ENCODE data around the gene MUC5B. TPM values are rescaled to one million over a fixed set of nuclear protein-coding genes. Genes with fewer than 3 reads are reported as not detected.

Gene MUC5B
- total RNA-seq, 1 experiment from 2014 or later: 1.6 TPM

- no peak for TF ChIP-seq AR (CRISPR knock-in tag; IDR thresholded peaks at IDR 0.05)
- no peak for TF ChIP-seq MYBL2 (CRISPR knock-in tag; IDR thresholded peaks at IDR 0.05)
- TF ChIP-seq JAZF1 (CRISPR knock-in tag; IDR thresholded peaks at IDR 0.05): no peak
- TF ChIP-seq ZNF263 (CRISPR knock-in tag; IDR thresholded peaks at IDR 0.05; ENCODE audit: low read depth): no peak
- no peak for TF ChIP-seq MLX (CRISPR knock-in tag; IDR thresholded peaks at IDR 0.05)
- TF ChIP-seq PREB (CRISPR knock-in tag; IDR thresholded peaks at IDR 0.05; ENCODE audit: borderline replicate concordance): no peak
- TF ChIP-seq ZNF532 (CRISPR knock-in tag; IDR thresholded peaks at IDR 0.05; ENCODE audit: borderline replicate concordance): no peak
- no peak for TF ChIP-seq ZNF219 (CRISPR knock-in tag; IDR thresholded peaks at IDR 0.05; ENCODE audit: borderline replicate concordance)
Observed at GRCh38 chr11:1254086-1254648, 31.3 kb downstream of the MUC5B start (continued).

- ChIA-PET CTCF (no interaction called here), POLR2A (no interaction called here)
- H3K36me3 Mint-ChIP-seq: peaks cover 25% of the 10 kb centered on the region
- no peaks in the 10 kb centered on the region for H3K4me1 Mint-ChIP-seq
- ATAC-seq (no peak), DNase-seq (ENCODE audit: low spot score) (no peak)
- no peak overlapping the region for H3K27ac Mint-ChIP-seq
- peaks cover 17% of the 10 kb centered on the region for H3K9me3 Mint-ChIP-seq
- TF ChIP-seq MLX (CRISPR knock-in tag; IDR thresholded peaks at IDR 0.05): no peak
- TF ChIP-seq IRF2 (CRISPR knock-in tag; IDR thresholded peaks at IDR 0.05; ENCODE audit: borderline replicate concordance, low read depth): no peak
- no peak for TF ChIP-seq ZBTB21 (CRISPR knock-in tag; IDR thresholded peaks at IDR 0.05; ENCODE audit: borderline replicate concordance)
- no peak for TF ChIP-seq NFYB (CRISPR knock-in tag; conservative IDR thresholded peaks at IDR 0.05; ENCODE audit: low read depth)
- no peak for TF ChIP-seq SMAD4 (CRISPR knock-in tag; IDR thresholded peaks at IDR 0.05)
- TF ChIP-seq JUN (CRISPR knock-in tag; IDR thresholded peaks at IDR 0.05): no peak
- no peak for TF ChIP-seq MXD4 (CRISPR knock-in tag; IDR thresholded peaks at IDR 0.05; ENCODE audit: borderline replicate concordance)
- no peak for TF ChIP-seq ZSCAN18 (CRISPR knock-in tag; IDR thresholded peaks at IDR 0.05)
- no peak for TF ChIP-seq ZNF671 (CRISPR knock-in tag; IDR thresholded peaks at IDR 0.05)
- TF ChIP-seq MYBL2 (CRISPR knock-in tag; IDR thresholded peaks at IDR 0.05): no peak
- no peak for TF ChIP-seq JAZF1 (CRISPR knock-in tag; IDR thresholded peaks at IDR 0.05)
- TF ChIP-seq NFE2L1 (CRISPR knock-in tag; IDR thresholded peaks at IDR 0.05): no peak
- TF ChIP-seq PRDM15 (CRISPR knock-in tag; IDR thresholded peaks at IDR 0.05): no peak
- TF ChIP-seq ZNF263 (CRISPR knock-in tag; IDR thresholded peaks at IDR 0.05; ENCODE audit: low read depth): no peak
- no peak overlapping the region for H3K4me3 Mint-ChIP-seq
- peaks cover 9% of the 10 kb centered on the region; the same call in 1 of the 2 replicates for H3K27me3 Mint-ChIP-seq (ENCODE audit: low read depth)
Observed at GRCh38 chr11:1254733-1255132, 31.9 kb downstream of the MUC5B start.

Measured in WTC11 (cell line).